GM18498 (cell line): ENCODE measurements around the gene TBXA2R.

Experiments
- ATAC-seq: cut with Tn5 transposase; IDR thresholded peaks from one replicate; pipeline ENCODE4 v1.9.1; 2021; ENCODE audit warnings: mild to moderate bottlenecking, moderate library complexity; ENCODE audit not compliant: unreplicated experiment

Gene TBXA2R

DNA sequence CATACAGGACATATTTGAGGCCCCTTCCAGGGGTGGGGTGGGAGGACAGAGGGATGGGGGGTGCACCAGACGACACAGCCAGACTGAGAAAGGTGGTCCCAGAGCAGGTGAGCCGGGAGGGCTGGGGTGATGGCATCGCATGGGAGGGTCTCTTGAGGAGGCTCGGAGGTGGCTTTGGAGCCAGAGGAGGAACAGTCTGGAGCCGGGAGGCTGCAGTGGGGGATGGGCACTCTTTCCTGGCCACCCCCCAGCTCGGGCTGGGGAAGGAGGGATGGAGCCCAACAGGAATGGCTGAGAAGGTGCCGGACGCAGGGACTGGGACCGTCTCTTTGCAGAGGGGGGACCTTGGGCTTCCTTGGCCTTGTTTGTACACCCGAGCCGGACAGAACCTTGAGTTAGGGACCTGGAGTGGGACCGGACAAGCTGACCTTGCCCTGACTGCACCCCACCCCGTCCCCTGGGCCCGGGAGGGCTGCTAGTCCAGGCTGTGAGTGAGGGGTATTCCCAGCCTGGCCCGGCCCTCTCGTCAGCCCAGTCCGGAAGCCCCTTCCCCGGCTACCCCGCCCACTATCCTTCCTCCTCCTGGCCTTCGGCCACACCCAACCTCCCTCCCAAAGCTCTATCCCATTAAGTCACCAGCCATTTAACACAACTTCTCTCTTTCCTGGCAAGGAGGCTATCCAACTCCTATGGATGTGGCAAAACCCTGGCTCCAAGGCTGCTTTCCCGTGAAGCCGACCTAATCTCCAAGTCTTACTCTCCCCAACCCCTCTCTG lies 816 bp upstream of the TBXA2R start:
- no peak for ATAC-seq

DNA sequence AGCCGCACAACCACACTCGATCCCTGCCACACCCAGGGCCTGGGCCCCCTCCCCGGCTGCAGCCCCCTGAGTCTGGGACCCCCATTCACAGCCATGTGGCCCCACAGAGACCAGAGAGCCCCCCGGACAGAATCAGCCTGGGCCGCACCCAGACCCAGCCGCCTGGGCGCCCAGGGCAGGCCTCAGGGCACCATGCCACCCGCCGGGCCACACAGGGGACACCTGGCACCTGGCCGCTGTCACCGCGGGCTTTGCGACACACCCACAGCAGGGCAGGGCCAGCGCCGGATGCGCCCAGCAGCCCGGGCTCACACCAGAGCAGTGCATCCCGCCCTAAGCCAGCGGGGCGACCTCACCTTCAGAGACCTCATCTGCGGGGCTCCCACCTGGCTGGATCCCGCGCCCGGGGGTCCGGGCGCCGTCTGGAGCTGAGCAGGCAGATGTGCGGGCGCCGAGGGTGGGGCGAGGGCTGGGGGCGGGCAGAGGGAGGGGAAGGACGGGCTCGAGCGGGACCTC lies 443 bp downstream of the TBXA2R start:
- no peak for ATAC-seq

DNA sequence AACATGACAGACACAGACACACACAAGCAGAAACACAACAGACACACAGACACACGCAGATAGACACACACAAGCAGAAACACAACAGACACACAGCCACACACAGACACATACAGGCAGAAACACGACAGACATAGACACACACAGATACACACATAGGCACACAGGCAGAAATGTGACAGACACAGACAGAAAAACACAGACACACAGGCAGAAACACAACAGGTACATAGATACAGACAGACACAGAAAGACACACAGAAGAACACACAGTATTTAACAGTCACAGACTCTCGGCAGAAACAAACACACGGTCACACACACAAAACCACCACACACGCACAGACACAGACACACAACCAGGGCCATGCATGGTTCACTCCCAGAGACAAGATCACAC lies 905 bp downstream of the TBXA2R start:
- ATAC-seq: no peak

DNA sequence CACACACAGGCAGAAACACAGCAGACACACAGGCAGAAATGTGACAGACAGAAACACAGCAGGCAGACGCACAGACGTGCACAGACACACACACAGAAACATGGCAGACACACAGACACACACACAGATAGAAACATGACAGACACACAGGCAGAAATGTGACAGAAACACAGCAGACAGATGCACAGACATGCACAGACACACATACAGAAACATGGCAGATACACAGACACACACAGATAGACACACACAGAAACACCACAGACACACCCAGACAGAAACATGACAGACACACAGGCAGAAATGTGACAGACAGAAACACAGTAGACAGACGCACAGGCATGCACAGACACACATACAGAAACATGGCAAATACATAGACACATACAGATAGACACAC lies 1.3 kb downstream of the TBXA2R start:
- no peak for ATAC-seq

DNA sequence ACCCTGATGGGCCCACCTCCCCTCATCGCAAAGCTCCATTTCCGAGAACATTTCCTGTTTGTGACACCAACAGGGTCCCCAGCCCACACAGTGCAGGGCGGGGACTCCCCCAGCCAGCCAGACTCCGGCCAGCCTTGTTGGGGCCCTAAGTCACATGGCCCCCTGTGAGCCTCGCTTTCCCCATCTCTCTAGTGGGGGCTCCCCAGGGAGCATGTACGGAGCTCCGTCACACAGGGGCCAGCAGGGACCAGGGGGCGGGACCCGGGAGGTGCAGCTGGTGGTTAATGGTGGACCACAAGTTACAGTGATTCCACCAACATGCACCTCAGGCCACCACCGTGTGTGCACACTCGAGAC lies 1.7 kb downstream of the TBXA2R start:
- no peak for ATAC-seq

DNA sequence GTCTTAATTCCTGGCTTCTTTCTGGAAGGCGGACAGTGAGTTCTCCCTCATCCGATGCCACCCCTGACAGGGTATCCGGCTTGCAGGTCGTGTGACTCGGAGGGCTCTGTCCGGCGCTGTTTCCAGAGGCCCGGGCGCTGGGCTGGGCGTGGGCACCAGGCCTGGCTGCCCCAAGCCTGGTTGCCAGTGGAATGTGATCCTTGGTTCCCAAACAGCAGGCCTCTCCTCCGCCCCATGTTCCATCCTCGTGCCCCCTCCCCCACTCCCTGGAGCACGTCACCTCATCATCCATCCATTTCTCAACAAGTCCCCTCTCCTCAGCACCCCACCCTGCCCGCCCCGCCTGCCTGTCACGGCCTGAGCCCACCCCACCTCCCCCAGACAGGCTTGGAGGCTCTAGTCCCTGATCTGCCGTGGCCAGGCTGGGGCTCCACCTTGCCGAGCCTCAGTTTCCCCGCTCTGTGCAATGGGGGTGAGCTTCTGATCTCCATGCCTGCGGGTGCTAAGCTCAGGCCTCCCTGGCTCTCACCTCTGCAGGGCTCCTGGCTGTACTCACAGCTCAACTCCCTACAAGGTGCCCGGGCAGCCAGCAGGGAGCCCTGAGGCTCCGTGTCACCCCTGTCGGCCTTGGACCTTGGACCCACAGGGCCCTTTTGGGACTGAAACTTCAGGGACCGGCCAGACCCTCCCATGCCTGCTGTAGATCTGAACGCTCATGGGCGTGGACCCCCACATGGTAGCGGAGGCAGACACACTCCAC lies 2.3 kb downstream of the TBXA2R start:
- ATAC-seq: no peak

DNA sequence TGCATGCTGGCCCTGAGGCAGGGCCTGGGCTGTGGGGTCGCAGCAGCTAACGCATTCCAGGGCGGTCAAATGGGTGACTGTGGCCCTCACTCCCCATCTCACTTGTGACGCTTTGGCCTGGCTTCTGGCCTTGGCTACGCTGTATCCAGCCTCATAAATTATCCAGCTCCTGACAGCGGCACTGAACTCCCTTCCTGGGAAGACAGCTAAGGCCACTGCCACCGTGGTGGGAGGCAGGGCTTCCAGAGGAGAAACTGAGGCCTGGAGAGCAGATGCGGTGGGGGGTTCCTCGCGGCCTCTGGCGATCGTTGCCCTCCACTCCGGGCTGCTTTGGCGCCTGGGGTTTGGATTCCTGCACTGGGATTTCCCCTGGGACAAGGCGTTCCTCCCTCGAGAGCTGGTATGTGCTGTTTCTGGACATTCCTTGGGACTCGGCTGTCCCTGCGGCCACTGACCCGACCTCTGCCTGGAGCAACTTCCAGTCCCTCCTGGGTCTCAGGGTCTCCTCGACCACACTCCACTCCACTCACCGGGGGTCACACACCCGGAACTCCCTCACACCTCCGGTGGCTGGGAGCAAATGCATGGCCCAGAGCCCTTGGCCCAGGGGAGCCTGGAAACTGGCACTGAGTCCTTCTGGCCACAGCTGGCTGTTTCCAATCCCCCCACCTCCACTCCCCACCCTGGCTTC lies 3.4 kb downstream of the TBXA2R start:
- no peak for ATAC-seq

DNA sequence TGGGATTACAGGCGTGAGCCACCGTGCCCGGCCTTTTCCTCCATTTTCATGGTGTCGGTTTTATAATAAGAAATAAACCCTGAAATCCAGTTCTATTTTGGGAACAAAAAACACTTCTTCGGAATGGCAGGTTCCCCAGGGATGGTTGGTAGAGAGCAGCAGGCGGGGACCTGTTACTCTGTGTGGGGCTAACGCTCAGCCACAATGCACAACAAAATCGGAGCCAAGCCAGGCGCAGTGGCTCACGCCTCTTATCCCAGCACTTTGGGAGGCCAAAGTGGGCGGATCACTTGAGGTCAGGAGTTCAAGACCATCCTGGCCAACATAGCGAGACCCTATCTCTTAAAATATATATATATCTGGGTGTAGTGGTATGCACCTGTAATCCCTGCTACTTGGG lies 5.7 kb downstream of the TBXA2R start:
- no peak for ATAC-seq

DNA sequence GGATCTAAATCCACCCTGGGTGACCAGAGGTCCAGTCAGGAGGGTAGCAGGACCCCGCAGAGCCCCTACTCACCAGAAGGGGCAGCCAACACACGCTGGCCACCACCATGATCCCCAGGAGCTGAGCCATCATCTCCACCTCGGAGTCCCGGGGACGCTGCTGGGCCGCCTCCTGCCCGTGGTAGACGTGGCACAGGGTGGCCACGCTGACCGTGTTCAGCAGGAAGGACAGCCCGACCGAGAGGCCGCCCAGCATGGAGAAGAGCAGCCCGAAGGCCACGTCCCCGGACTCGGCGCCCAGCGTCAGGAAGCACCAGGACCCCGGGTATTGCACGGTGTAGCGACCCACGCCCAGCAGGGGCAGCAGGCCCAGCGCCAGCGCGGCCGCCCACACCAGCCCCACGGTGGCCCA lies 6.9 kb downstream of the TBXA2R start:
- ATAC-seq: no peak

DNA sequence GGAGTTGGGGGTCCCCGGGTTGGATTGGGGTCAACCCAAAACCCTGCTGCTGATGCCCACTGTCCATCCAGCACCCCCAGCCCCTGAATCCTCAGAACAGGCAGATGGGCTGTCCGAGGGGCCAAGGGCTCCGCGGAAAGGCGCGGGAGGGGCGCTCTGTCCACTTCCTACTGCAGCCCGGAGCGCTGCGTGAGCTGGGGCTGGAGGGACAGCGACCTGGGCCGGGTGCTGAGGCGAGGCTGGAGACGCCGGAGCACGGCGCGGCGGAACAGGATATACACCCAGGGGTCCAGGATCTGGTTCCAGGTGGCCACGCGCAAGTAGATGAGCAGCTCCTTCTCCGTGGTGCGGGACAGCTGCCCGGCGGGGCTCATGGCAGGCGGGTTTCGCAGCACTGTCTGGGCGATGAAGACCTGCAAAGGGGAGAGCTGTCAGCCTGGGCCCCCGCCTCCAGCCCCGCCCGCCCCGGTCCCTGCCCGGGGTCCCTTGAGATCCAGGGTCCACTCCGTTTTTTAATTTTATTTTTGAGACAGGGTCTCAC lies 11.1 kb downstream of the TBXA2R start:
- no peak for ATAC-seq

DNA sequence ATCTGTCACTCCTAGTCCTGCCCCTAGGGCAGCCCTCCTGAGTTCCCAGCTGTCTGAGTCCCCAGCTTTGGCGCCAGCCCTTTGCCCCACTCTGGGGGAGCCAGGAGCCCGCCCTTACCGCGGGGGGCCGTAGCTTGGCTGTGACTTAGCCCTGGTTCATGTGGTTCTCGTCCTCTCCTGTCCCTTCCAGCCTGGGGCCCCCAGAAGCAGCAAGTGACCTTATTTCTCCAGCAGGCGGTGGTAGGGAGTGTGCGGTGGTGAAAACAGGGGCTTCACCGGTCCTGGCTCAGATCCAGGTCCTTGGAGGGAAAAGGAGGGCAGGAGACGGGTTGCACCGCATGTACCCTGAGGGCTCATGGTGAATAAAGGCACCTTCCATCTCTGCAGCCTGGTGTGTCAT lies 13.5 kb downstream of the TBXA2R start:
- no peak for ATAC-seq

DNA sequence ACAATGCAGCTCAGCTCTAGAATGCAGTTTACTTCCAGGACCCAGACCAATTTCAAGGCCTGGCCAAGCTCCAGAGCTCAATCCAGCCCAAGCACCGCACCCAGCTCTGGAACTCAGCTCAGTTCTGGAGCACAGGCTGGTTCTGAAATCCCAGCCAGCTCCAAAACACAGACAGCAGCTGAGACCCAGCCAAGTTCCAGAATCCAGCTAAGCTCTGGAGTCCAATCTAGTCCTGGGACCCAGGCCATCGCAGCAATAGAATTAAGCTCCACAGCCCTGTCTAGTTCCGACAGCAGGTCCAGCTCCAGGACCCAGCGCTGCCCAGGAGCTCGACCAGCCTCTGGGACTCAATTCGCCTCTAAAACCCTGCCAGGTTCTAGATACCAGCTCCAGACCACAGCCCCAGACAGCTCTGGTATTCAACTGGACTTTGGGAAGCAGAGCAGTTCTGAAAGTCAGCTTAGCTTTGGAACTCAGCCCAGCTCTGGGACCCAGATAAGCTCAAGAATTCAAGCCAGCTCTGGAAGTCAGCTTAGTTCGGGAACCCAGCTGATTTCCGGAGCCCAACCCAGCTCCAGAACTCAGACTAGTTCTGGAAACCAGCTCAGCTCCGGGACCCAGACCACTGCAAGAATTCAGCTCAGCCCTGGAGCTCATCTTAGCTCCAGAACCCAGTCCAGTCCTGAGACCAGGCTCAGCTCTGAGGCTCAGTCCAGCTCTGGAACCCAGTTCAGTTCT lies 14.6 kb downstream of the TBXA2R start:
- ATAC-seq: no peak

DNA sequence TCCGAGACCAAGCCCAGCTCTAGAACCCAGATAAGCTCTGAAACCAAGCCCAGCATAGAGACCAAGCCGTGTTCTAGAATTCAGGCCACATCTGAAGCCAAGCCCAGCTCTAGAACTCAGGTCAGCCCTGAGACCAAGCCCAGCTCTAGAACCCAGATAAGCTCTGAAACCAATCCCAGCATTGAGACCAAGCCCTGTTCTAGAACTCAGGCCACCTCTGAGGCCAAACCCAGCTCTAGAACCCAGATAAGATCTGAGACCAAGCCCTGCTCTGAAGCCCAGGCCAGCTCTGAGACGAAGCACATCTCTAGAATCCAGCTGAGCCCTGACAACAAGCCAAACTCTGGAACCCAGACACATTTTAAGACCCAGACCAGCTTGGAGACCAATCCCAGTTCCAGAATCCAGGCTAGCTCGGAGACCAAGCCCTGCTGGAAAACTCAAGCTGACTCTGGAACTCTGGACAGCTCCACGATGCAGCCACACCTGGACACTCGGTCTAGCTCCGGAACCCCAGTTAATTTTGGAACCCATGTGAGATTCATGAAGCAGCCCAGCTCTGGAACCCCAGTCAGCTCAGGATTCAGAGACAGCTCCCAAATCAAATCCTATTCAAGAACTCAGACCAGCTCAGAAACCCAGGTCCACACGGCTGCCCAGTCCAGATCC lies 15.6 kb downstream of the TBXA2R start:
- no peak for ATAC-seq

DNA sequence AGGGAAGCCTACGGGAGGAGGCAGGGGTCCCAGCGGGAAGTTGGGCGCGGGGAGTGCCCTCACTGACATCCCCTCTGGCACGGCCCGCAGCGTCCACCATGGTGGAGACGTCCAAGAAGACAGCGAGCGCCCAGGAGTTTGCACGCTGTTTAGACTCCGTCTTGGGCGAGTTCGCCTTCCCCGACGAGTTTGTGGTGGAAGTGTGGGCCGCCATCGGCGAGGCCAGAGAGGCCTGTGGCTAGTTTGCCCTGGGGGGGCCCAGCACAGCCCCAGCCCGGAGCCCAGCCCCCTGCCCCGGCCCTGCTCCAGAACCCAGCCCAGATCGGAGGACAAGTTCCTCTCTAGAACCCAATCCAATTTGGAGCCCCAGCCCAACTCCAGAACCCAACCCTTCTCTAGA lies 16.7 kb downstream of the TBXA2R start:
- no peak for ATAC-seq

DNA sequence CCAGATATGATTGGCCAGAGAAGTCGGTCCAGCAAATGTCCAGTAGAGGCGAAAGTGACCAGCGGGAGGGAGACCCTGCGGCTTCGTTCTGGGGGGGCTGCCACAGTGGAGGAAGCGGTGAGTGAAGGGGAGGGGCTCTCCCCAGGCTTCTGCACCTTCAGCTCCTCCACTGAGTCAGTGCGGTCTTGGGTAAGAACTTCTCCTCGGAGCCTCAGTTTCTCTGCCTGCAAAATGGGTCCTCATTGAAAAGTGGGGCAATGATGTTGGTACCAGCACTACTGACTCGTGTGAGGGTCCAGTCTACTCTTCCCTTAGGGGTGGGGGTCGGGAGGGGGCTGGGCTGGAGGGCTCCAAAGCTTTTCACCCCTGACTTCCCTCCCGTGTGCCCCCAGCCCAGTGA lies 17.2 kb downstream of the TBXA2R start:
- ATAC-seq: no peak

DNA sequence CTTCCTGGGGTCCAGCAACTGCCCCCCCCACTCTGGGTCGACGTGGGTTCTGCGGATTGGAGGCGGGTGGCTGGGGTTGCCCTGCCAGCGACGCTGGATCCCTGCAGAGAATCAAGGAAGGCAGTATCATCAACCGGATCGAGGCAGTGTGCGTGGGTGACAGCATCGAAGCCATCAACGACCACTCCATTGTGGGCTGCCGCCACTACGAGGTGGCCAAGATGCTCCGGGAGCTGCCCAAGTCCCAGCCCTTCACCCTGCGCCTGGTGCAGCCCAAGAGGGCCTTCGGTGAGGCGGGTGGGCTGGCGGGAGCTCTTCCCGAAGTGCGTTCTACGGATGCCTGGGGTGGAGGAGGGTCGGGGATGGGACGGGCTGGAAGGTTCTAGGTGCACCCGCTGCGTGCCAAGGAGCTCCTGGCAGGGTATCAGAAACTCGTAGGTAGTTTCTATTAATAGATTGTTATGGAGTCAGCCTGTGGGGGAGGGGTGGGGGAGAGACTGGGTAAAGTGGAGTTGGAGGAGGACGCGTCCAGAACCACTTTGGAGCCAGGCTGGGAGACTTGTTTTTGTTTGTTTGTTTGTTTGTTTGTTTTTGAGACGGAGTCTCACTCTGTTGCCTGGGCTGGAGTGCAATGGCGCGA lies 19.8 kb downstream of the TBXA2R start:
- ATAC-seq: no peak

DNA sequence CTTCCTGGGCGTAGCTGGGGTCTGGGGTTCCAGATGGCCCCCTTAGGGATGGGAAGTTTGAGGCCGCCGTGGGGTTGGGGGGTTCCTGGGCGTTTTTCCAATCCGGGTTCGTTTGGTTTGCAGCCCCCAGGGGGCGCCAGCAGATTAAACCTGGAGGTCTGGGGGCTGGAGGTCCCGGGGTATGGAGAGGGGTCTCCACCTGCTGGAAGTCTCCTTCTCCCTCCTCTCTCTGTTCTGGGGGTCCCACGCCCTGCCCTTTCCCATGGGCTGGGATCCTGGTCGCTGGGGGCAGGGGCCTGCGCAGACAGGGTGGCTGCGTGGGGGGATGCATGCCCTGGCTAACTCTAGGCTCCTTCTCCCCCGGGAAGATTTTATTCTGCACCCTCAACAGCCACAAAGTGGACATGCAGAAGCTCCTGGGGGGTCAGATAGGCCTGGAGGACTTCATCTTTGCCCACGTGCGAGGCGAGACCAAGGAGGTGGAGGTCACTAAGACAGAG lies 20.5 kb downstream of the TBXA2R start:
- no peak for ATAC-seq

DNA sequence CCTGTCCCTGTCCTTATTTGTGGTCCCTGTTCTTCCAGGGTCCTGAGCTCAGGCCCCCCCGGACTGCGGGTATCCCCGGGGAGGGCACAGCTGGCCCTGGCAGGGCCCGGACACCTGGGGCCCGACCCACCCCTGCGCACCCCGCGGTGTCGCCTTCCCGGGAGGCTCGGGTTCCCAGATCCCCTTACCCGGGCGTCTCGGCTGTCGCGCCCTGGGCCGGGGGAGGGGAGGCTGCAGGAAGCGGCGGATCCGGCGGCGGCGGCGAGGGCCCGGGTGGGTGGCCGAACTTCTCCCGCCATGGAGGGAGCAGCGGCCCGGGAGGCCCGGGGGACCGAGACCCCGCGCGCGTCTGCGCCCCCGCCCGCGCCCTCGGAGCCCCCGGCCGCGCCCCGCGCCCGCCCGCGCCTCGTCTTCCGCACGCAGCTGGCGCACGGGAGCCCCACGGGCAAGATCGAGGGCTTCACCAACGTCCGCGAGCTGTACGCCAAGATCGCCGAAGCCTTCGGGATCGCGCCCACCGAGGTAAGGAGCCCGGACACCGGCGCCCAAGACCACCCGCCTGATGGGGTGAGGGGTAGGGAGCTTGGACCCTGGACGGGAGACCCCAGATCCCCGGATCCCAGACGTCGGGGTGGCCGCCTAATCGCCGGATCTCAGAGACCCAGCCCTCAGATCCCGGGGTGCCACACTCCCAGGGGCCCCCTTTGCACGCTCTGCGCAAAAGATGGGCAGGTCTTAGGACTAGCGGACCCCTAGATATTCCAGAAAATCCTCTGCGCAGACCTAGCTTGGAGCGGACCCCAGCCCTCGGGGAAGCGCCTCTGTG lies 21.2 kb downstream of the TBXA2R start, which contains the start of gene GIPC3:
GIPC3 (plus strand) TSS at position 178 of the 826 bp plus-strand sequence; CDS start at position 298, 120 bp downstream.
- no peak for ATAC-seq
